GM19397 (cell line): ENCODE data around the gene RAB15.

Source experiments
- ATAC-seq: cut with Tn5 transposase; IDR thresholded peaks from one replicate; pipeline ENCODE4 v1.9.1; 2021; ENCODE audit warnings: mild to moderate bottlenecking, moderate library complexity; ENCODE audit not compliant: unreplicated experiment

Gene RAB15

GRCh38 chr14:64990939-64991338 is 18.8 kb upstream of the RAB15 start:
- no peak for ATAC-seq

- ATAC-seq, result no peak
Measured at GRCh38 chr14:64990296-64990695, 18.2 kb upstream of the RAB15 start.

GRCh38 chr14:64987438-64987767 is 15.3 kb upstream of the RAB15 start:
- no peak for ATAC-seq

- peak; percentile 95 for ATAC-seq
Measured at GRCh38 chr14:64986648-64987437, 14.7 kb upstream of the RAB15 start, which contains the start of gene FNTB. TSS of gene FNTB (plus strand) at chr14:64986895. CDS start at chr14:64986954, 59 bp downstream.

- no peak for ATAC-seq
Measured at GRCh38 chr14:64983439-64984310, 11.5 kb upstream of the RAB15 start.

- no peak for ATAC-seq
Measured at GRCh38 chr14:64979336-64980074, 7.4 kb upstream of the RAB15 start.

GRCh38 chr14:64974563-64974962 is 2.4 kb upstream of the RAB15 start:
- no peak for ATAC-seq

GRCh38 chr14:64973826-64974225 is 1.7 kb upstream of the RAB15 start:
- ATAC-seq, result no peak

GRCh38 chr14:64973026-64973442 is 898 bp upstream of the RAB15 start:
- no peak for ATAC-seq

GRCh38 chr14:64971491-64971942 is 619 bp downstream of the RAB15 start:
- ATAC-seq, result no peak

GRCh38 chr14:64970776-64971477 is 1.2 kb downstream of the RAB15 start:
- no peak for ATAC-seq

- ATAC-seq, result no peak
Measured at GRCh38 chr14:64970041-64970440, 2.1 kb downstream of the RAB15 start.

GRCh38 chr14:64968651-64969050 is 3.5 kb downstream of the RAB15 start:
- no peak for ATAC-seq

GRCh38 chr14:64968167-64968566 is 4.0 kb downstream of the RAB15 start:
- ATAC-seq, result no peak

- no peak for ATAC-seq
Measured at GRCh38 chr14:64966976-64967375, 5.2 kb downstream of the RAB15 start.

- no peak for ATAC-seq
Measured at GRCh38 chr14:64965356-64966000, 6.7 kb downstream of the RAB15 start.

- ATAC-seq, result no peak
Measured at GRCh38 chr14:64963611-64964010, 8.5 kb downstream of the RAB15 start.

- no peak for ATAC-seq
Measured at GRCh38 chr14:64960762-64961276, 11.3 kb downstream of the RAB15 start.

GRCh38 chr14:64958743-64959142 is 13.4 kb downstream of the RAB15 start:
- no peak for ATAC-seq

- no peak for ATAC-seq
Measured at GRCh38 chr14:64958201-64958600, 13.9 kb downstream of the RAB15 start.
